GM21526 (cell line): ENCODE results near the gene IL5RA.
A peak's percentile ranks its signal among the peaks of the same experiment; 100 is the strongest.

ENCODE experiments used
- ATAC-seq: cut with Tn5 transposase; IDR thresholded peaks from one replicate; pipeline ENCODE4 v1.9.1; 2021; ENCODE audit warnings: moderate library complexity; ENCODE audit not compliant: unreplicated experiment, low FRiP score

Gene IL5RA, protein sequence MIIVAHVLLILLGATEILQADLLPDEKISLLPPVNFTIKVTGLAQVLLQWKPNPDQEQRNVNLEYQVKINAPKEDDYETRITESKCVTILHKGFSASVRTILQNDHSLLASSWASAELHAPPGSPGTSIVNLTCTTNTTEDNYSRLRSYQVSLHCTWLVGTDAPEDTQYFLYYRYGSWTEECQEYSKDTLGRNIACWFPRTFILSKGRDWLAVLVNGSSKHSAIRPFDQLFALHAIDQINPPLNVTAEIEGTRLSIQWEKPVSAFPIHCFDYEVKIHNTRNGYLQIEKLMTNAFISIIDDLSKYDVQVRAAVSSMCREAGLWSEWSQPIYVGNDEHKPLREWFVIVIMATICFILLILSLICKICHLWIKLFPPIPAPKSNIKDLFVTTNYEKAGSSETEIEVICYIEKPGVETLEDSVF

DNA sequence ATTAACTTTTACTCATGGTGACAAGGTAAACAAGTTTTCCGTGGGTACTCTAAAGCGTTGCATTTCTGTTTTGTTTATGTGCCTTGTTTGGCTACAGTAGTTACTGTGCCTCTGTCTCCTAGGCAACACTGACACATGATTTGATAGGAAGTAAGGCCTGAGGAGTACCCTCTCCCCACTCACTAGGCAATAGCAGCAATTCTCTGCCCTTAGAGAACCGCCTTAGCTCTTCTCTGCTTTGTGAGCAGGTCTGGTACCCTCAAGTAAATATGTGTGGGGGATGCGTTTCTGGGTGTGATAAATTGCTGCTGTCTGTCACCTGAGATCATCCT, at the start of gene IL5RA:
Gene IL5RA, minus strand, starts transcription at position 76 of the 332 bp plus-strand sequence. CDS start 5,390 bp downstream, outside the sequence.
- peak; percentile 71 for ATAC-seq

DNA sequence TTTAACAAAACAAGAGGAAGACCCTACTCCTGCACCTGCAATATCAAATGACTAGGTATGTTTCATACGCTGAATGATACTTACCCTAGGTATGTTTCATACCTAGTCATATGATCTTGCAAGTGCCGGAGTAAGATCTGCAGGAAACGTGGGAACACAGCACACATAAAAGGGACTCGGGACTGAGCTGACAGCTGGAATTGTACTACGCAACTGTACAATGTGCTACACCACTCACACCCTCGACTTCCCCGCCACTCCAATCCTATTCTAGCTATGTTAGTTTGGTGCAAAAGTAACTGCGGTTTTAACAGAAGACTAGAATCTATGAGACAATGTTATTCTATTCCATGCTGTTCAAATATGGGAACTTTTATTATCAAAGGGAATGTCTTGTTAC, 47.3 kb upstream of the IL5RA start:
- ATAC-seq, result no peak

DNA sequence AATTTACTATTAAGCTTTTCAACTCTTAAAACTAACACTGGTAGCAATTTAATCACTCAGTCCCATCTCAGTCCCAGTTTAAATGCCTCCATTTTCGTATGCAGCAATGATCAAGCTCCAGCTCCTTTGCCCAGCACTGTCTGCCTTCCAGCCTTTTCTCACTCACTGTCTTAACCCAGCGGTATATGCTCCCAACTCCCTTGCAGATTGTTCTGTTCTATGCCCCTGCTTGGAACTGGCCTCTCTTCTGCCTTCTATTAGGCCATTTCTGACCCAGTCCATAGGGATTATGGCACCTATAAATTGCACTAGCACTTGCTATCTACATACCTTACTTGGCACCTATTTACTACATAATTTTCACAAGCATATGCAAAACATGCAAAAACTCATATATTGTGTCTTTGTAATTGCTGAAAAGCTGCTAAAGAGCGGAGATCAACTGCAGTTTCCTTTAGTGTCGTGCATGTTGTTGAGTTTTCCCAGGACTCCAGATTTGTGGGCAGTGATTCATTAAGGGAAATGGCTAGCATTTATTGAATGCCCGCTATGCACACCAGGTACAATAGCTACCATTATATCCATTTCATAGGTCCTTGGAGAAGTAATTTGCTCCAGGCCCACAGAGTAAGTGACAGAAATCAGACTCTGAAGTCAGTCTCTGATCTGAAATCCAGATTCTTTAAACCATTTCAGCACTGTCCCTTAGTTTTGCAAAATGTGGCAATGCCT, 44.9 kb upstream of the IL5RA start:
- ATAC-seq, result no peak

DNA sequence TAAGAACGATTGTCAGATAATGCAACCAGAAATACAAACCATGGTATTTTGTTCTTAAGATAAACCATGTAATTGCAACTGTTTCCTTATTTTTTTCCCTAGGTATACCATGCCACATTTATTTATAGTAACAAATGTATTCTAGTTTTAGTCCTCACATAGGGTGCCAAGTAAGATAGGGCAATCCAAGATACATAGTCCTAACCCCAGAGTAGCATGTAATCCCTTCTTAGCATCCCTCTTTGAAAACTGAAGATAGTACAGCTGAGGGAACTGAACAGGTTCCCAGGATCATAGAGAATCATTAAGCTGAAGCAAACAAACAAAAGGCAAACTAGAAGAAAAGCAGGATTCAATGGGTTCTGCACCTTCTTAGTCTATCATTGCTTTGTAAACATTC, 41.3 kb upstream of the IL5RA start:
- no peak for ATAC-seq

DNA sequence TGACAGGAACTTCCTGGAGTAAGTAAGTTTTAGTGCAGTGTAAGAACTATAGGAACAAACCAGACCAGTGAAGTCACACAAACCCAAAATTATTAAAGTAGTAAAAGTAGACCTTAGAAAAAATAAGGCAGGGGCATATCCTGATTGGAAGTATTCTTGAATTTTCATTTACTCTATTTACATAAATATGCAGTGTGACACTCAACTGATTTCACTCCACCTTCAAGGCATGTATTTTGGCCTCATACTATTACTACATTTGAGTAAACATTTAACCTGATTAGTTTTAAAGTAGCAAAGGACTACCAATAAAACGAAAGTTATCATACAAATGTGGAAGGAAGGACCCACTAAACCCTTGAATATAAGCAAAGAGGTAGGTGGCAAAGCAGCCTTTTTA, 39.4 kb upstream of the IL5RA start:
- no peak for ATAC-seq

DNA sequence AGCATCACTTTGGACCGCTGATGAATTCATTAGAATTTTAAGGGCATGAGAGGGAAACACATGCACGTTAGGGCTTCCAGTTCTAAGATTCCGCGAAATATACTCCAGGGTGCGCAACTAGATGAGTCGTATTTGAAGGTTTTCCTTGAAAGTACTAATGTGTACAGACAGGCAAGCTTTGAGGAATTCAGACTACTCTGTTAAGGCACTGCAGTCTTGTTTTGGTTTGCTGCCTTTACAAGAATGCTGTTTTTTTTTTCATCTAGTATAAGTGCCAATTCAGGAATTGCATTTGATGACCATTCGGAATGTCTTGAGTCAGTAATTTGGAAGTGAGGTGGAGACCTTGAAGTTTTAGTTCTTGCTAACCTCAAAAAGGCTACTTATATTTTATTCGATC, 35.7 kb upstream of the IL5RA start:
- no peak for ATAC-seq

DNA sequence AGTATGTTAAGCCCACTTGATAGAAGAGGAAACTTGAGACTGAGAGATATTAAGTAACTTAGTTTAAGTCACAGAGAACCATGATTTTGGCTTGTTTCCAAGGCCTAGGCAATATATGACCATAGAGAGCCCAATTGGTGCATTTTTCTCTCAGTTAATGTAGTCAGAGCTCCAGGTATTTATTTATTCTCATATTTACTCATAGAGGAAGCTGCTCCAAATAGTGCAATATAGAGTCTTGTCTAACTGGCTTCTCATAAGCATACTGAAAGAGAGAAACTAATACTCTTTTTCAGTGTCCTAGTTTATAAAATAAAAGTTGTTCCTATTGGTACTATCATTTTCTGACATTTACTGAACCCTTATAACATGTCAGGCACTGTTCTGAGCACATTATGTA, 31.8 kb upstream of the IL5RA start:
- no peak for ATAC-seq

DNA sequence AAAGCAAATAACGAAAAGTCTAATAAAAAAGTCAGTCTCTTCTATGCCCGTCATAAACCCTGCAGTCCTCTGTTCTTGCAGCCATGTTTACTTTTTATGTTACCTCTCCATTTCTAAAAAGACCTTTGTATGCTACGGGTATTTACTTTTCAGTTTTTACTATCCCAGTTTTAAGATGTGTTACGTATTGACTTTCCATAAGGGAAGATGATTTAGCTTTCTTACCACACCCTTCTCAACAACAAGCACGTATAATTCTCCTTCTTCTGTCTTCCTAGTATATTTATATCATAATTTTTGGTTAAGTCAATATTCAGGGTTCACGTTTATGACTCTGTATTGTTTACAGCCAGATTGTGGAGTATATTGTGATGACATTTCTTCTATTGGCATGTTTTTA, 27.4 kb upstream of the IL5RA start:
- ATAC-seq, result no peak

DNA sequence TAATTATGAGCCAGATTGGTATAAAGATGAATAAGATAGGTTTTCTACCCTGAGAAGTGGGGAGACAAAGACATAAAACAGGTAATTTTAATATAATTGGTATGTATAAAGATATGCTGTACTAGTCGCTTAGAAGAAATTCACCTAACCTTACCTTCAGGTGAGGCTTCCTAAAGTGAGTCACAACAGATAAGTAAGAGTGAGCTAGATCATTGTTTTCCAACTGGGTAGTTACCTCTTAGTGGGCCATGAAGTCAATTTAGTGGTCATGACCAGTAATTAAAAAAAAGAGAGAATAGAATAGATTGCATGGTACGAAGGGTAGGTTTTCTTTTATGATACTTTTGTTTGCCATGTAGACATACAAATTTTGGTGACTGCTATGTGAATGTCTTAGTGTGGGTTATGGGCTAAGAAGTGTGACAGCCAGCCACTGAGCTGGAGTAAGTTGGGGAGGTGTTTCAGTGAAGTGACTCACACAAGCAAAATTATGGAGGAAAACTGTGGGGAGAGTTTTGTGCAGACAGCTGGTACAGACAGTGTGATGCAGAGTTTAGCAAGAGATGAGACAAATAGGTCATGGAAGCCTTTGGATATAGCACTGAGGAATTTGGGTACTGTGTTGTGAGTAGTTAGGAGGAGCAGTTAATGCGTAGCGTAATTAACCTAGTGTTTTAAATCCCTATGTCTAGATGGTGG, 24.7 kb upstream of the IL5RA start:
- ATAC-seq, result no peak

DNA sequence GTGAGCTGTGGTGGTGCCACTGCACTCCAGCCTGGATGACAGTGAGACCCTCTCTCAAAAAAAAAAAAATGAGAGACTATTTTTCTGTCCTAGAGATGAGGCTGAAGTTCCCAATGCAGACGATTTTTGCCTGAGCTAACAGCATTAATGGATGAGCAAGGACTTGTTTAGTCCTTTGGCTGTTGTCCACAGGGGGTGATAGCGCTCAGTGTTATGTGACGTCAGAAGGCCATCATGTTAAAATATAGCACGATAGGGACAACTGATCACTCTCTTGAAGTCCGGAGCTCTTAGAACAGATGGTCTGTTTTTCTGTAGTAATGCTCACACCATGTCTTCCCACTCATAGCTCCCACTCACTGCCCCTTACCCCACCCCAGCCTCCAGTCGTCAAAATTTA, 23.3 kb upstream of the IL5RA start:
- no peak for ATAC-seq

DNA sequence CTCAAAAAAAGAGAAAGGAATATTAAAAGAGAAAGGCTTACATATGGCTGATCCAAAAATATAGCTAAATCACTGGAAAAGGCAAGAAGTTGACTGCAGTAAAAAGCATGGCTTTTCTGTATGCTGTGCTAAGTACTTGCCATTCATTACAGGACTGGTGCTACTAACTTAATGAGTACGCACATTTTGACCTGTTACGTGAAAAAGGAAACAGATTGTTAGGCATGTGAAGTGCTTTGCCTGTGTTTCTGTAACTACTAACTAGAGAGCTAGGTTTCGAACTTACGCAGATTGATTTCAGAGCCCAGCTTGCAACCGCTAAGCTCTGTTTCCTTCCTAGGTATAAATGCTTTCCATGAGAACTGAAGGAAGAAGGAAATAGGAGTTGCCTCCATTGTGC, 19.4 kb upstream of the IL5RA start:
- no peak for ATAC-seq

DNA sequence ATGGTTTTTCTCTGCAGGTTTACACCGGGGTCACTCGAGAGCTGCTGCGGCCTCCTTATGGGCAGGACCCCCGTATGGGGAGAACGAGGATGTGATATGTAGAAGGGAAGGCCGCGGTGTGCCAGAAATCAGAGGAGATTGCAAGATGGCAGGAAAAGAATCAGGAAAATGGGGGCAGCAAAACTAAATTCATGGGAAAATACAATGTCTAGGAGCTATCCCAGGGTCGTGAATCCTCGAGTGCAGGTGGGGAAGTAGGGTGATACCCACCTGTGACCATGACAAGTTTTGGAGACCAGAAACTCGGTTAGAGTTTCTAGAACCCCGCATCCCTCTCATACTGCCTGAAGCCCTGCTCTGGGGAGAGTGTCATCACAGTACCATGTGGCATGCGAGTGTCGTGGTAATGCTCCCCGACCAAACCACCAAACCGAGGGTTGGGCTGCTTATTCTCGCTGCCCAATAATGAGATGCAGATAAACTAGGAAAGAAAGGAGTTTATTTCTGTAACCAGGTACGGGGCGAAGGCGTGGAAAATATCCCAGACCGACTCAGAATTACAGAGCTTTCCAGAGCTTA, 17.3 kb upstream of the IL5RA start:
- ATAC-seq, result peak; percentile 38

DNA sequence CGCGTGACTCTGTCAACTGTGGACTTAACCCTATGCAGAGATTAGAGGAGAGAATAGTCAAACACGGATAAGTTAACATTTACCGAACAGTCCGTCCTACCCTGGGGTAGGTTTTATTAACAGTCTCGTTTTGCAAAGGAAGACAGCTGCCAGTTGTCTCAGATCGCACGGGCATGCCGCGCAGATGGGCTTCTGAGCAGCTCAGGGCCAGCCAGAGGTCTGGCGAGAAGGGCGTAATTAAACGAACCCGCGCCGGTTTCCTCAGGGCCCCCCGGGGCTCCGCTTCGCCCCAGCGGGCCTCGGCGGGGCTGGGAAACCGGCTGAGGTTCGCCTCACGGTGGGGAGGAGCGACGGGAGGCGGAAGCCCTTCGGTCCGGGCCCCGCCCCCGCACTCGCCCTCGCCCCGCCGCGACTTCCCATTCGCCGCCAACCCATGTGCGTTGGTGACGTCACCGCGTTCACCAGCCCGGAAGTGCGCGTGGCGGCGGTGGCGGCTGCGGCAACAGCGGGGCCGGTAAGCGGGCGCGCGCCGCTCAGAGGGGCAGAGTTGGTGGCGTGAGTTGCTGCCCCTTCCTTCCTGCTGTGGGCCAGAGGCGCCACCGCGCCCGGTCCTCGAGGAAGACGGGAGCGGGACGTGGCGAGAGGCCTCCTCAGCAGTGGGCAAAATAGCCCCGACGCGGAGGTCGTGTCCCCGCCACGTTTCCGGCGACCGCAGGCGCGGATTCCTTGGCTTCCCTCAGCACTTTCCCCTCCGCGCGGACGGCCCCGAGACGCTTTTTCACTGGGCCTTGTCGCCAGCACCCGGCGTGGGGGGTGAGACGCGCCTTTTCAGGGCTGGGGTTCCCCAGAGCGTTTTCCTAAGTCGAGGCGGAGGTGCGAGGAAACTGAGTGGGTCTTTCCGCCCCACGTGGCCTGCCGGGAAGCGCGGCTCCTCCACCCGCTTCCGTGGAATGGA, 16.6 kb upstream of the IL5RA start, which contains the start of gene TRNT1:
Gene TRNT1, plus strand, starts transcription at position 464 of the 955 bp plus-strand sequence. CDS start 2,101 bp downstream, outside the sequence.
- ATAC-seq, result peak; percentile 95

DNA sequence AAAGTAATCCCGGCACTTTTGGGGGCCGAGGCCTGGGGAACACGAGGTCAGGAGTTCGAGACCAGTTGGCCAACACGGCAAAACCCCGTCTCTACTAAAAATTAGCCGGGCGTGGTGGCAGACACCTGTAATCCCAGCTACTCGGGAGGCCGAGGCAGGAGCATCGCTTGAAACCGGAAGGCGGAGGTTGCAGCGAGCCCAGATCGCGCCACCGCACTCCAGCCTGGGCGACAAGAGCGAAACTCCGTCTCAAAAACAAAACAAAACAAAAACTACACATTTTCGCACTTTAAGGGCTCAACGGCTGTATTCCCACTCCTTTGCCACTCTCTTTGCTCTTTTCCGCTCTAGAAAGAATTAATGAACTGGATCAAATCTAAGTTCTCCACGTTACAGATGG, 15.8 kb upstream of the IL5RA start:
- no peak for ATAC-seq

DNA sequence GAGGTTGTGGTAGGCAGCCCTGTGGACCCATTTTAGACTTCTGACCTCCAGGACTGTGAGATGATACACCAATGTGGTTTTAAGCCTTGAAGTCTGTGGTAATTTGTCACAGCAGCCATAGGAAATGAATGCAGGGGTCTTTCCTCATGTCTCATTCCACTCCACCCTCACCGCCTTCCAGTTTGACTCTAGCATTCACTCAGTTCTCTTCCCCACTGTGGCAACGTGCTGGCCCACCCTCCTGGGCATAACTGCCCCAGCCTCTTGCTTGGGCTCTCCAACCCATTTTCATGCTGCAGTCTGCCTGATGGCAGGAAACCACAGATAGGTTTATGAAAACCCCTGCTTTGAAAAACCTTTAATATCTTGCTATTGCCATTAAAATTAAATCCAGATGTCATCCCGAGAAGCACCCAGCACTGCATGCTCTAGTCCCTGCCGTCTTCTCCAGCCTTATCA, 9.2 kb upstream of the IL5RA start:
- no peak for ATAC-seq

DNA sequence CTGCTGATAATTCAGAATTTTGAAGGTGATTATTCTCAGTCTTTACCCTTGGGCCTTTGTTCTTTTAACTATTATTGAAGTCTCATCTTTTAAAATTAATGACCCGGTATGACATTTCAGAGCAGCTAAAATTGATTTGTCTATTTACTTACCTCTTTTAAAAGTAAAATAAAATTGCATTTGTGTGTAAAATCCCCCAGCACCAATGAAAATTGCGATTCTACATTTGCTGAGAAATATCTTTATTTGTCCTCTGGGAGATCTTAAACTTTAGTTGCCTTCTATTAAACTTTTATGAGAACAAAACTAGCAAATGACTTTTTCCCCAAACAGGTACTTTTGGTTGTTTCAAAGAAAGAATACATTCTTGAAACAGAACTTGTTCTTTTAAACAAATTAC, 7.5 kb upstream of the IL5RA start:
- no peak for ATAC-seq

DNA sequence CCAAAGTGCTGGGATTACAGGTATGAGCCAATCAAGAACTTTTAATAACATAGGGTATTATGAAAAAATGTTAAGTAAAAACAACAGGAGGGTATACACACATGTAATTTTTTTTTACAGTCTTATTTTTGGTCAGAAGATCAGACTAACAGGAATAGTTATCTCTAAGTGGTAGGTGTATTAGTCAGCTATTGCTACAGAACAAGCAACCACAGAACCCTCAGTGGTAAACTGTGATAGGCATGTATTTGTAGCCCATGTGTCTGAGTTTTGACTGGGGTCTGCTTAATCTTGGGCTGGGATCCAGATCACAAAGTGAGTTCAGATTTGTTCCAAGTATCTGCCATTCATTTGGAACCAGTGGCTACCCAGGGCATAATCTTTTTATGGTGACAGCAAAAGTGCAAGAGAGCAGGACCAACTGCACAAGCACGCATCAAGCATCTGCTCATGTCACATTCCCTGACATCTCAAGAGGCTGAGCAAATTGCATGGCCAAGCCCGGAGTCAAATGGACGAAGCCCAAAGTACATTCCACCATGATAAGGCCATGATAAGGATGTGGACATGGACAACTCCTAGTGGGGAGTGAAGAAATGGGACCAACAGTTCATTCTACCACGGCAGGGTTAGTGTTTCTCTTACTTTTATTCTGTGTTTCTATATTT, 3.0 kb upstream of the IL5RA start:
- no peak for ATAC-seq

DNA sequence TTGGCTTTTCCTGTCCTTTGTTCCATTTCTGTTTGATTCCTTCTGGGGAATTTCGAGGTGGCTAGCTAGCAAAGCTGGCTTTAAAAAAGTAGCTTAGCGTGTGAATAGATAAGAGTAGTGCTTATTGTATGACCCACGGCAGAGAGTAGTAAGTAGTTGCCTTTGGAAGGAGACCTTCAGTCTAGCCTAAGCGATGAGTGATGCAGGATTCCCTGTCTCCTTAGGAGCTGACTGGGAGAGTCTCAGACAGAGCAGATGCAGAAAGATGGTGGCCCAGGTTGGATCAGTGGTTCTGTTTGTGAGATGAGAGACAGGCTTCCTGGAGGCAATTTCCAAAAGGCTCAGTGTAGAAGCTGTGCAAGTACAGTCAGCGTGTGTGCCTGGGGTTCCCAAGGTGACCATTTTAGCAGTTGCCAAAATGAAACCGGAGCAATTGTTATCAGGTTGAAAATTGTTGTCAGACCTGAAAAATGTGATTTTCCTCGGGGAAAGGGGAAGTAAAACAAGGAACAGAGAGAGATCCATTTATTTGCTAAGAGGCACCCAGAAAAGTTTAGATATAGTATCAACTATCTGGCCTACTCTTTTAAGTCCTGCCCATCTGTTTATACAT, 681 bp upstream of the IL5RA start:
- no peak for ATAC-seq
